ENCODE data around the gene SBK1. TPM values are rescaled to one million over a fixed set of nuclear protein-coding genes. Genes with fewer than 3 reads are reported as not detected.

SBK1 gene
- total RNA-seq, 4 donors from 2014 or later: 1.8 to 6.4 (median 4.5) TPM

DNA sequence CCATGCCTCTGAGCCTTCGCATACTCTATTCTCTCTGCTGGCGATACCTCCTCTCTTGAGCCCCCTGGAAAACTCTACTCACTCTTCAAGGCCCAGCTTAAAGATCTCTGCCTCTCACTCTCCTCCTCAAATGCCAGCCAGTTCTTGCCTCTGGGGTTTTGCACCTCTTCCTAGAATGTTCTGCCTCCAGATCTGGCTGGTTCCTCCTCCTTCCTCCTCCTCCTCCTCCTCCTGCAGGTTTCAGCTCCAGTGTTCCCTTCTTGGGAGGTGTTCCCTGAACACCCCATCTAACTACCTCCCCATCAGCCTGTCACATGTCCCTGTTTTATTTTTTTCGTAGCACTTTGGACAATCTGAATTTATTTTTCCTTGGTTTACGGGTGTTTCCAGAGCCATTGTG, 35.1 kb upstream of the SBK1 start:
- Histone ChIP-seq H3K36me3 (no peaks in the 10 kb centered on the region), H3K27ac (peak overlapping the region in 1 of 4 donors; percentile 98), H3K4me1 (peaks cover 22 to 29% of the 10 kb centered on the region in 2 donors), H3K9me3 (no peaks in the 10 kb centered on the region), H3K4me3 (no peak overlapping the region), H3K27me3 (no peaks in the 10 kb centered on the region)
- ATAC-seq (no peak), DNase-seq (no peak)
- in situ Hi-C loops (cut with MboI; ENCODE audit: low sequenced_read_pairs in 4 of 4) (no loop called here), intact Hi-C loops (cut with DNase I; ENCODE audit: low total_unique reads) (no loop called here)
- TF ChIP-seq, protein P1, sequence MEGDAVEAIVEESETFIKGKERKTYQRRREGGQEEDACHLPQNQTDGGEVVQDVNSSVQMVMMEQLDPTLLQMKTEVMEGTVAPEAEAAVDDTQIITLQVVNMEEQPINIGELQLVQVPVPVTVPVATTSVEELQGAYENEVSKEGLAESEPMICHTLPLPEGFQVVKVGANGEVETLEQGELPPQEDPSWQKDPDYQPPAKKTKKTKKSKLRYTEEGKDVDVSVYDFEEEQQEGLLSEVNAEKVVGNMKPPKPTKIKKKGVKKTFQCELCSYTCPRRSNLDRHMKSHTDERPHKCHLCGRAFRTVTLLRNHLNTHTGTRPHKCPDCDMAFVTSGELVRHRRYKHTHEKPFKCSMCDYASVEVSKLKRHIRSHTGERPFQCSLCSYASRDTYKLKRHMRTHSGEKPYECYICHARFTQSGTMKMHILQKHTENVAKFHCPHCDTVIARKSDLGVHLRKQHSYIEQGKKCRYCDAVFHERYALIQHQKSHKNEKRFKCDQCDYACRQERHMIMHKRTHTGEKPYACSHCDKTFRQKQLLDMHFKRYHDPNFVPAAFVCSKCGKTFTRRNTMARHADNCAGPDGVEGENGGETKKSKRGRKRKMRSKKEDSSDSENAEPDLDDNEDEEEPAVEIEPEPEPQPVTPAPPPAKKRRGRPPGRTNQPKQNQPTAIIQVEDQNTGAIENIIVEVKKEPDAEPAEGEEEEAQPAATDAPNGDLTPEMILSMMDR (IDR thresholded peaks at IDR 0.05 in 4 of 5, conservative IDR thresholded peaks at IDR 0.05 in 1 of 5): no peak
- TF ChIP-seq POLR2A (IDR thresholded peaks at IDR 0.05): no peak

DNA sequence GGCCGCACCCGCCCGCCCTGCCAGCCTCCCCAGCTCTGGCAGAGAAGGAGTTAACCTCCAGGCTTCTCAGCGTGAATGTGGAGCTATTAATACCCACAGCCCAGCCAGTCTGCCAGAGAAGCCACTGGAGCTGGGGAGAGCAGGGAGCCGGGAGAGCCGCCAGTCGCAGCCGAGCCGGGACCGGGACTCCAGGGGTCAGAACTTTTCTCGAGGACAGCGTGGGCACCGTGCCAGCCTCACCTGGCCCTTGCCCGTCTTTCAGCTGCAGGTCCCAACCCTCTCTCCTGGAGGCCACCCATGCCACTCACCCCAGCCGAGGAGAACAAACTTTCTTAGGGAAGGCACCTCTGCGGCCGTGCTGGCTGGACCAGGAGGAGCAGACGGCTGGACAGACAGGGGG, 33.8 kb upstream of the SBK1 start:
- H3K27ac ChIP-seq: peak overlapping the region; percentile 93 to 98 (median 96)
- DNase-seq (peak; percentile 77 to 96), ATAC-seq (peak; percentile 69 to 80)
- no peaks in the 10 kb centered on the region for H3K9me3 ChIP-seq
- H3K36me3 ChIP-seq: no peaks in the 10 kb centered on the region
- intact Hi-C loops (cut with DNase I; ENCODE audit: low total_unique reads) (loop anchor here (1.0 kb wide), 1 partner anchor 46 kb away; no protein-coding TSS in a partner anchor), in situ Hi-C loops (cut with MboI; ENCODE audit: low sequenced_read_pairs in 4 of 4) (no loop called here)
- peak overlapping the region; percentile 58 to 68 (median 61) for H3K4me3 ChIP-seq
- H3K4me1 ChIP-seq: peaks cover 35 to 42% of the 10 kb centered on the region in 2 donors
- no peaks in the 10 kb centered on the region for H3K27me3 ChIP-seq
- peak; percentile 85 to 90 for TF ChIP-seq POLR2A (IDR thresholded peaks at IDR 0.05)
- TF ChIP-seq, protein P1 (IDR thresholded peaks at IDR 0.05 in 4 of 5, conservative IDR thresholded peaks at IDR 0.05 in 1 of 5): no peak

DNA sequence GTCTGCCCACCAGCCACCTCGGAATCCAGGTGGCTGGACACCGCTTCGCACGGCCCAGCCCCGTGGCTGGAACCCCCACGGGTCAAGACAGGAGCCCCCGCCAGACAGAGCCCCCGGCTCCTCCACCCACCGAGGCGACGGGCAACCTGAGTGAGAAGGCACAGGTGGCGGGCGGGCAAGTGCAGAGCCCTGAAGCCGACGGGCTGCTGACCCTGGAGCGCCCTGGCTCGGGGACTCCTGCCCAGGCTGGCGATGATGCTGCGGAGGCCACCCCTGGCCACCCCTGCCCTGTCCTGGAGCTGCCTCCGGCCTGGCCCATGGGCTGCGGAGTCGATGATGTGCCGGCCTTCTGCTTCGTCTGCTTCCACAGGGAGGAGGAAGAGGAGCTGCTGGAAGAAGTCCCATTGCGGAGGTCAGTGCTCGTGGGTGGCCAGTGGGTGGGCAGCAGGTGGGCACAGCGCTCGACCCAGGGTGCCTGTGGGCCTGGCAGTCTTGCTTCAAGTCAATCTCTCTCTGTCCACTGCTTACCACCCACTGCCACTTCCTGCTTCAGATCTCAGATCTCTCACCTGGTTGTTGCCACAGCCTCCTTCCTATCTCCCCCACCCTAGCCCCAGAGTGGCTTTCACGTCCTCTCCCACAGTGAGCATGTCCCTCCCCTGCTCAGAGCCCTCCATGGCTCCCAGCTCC, 33.1 kb upstream of the SBK1 start:
- intact Hi-C loops (cut with DNase I; ENCODE audit: low total_unique reads): no loop called here
- peak in 1 of 2 donors; percentile 55 for DNase-seq
- H3K9me3 ChIP-seq: no peaks in the 10 kb centered on the region
- TF ChIP-seq, protein P1 (IDR thresholded peaks at IDR 0.05 in 4 of 5, conservative IDR thresholded peaks at IDR 0.05 in 1 of 5): no peak
- no peak for TF ChIP-seq POLR2A (IDR thresholded peaks at IDR 0.05)
- ATAC-seq: peak; percentile 20 to 21
- H3K36me3 ChIP-seq: no peaks in the 10 kb centered on the region
- H3K27me3 ChIP-seq: no peaks in the 10 kb centered on the region
- peak overlapping the region; percentile 93 to 98 (median 96) for H3K27ac ChIP-seq
- peaks cover 41 to 49% of the 10 kb centered on the region in 2 donors for H3K4me1 ChIP-seq
- in situ Hi-C loops (cut with MboI; ENCODE audit: low sequenced_read_pairs in 4 of 4): no loop called here
- peak overlapping the region; percentile 58 to 68 (median 61) for H3K4me3 ChIP-seq

DNA sequence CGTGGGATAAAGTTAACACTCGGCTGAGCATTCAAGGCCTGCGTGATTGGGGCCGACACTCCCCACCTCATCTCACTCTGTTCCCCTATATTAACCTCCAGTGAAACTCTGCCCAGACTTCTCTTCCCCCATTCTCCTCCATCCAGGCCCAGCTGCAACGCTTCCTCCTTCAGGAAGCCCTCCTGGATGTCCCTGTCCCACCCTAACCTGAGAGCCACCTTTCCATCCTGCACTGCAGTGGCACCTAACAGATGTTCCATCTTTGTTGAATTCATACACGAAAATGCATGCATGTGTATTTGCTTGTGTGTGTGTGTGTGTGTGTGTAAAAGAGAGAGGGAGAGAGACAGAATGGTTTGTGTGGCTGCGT, 32.6 kb upstream of the SBK1 start:
- peaks cover 44 to 50% of the 10 kb centered on the region in 2 donors for H3K4me1 ChIP-seq
- peak overlapping the region; percentile 93 to 98 (median 96) for H3K27ac ChIP-seq

More for the DNA sequence above, 32.6 kb upstream of the SBK1 start:
- in situ Hi-C loops (cut with MboI; ENCODE audit: low sequenced_read_pairs in 4 of 4) (no loop called here), intact Hi-C loops (cut with DNase I; ENCODE audit: low total_unique reads) (loop anchor here (2.0 kb wide), 1 partner anchor 33 kb away; the partner anchor contains the start of gene SBK1)
- no peaks in the 10 kb centered on the region for H3K27me3 ChIP-seq
- peak overlapping the region; percentile 58 to 68 (median 61) for H3K4me3 ChIP-seq
- TF ChIP-seq, protein P1 (IDR thresholded peaks at IDR 0.05 in 4 of 5, conservative IDR thresholded peaks at IDR 0.05 in 1 of 5): no peak
- TF ChIP-seq POLR2A (IDR thresholded peaks at IDR 0.05): no peak
- DNase-seq (no peak), ATAC-seq (no peak)
- H3K36me3 ChIP-seq: no peaks in the 10 kb centered on the region
- no peaks in the 10 kb centered on the region for H3K9me3 ChIP-seq
